ENCODE data around the gene GPR21. TPM values are rescaled to one million over a fixed set of nuclear protein-coding genes. Genes with fewer than 3 reads are reported as not detected.
A peak's percentile ranks its signal among the peaks of the same experiment; 100 is the strongest.

GPR21 gene
- polyA plus RNA-seq, 1 of the 3 experiments (the other 2 are of a cell fraction): not detected

DNA sequence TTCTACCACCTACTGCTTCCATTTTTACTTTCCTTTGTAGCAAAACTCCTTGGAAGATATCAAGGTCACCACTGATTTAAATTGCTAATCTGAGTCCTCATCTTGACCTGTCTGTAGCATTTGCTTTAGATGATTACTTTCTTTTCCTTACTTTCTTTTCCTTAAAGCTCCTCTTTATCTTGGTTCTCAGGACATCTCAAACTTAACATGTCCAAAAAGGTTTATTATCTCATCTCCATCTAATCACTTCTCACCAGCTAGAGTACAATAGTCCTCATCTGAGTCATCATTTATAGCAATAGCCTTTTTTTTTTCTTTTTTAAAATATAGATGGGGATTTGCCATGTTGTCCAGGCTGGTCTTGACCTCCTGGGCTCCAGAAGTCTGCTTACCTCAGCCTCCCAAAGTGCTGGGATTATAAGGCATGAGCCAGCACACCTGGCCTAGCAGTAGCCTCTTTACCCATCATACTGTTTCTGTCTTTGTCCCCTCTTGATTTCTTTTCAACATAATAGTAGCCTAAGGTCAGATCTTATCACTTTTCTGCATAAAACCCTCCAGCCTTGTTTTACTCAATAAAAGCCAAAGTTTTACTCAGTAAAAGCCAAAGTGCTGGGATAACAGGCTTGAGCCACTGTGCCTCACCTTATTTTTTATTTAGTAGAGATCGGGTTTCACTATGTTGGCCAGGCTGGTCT is 32.9 kb upstream of the GPR21 start (continued):
- TF ChIP-seq, protein P1, sequence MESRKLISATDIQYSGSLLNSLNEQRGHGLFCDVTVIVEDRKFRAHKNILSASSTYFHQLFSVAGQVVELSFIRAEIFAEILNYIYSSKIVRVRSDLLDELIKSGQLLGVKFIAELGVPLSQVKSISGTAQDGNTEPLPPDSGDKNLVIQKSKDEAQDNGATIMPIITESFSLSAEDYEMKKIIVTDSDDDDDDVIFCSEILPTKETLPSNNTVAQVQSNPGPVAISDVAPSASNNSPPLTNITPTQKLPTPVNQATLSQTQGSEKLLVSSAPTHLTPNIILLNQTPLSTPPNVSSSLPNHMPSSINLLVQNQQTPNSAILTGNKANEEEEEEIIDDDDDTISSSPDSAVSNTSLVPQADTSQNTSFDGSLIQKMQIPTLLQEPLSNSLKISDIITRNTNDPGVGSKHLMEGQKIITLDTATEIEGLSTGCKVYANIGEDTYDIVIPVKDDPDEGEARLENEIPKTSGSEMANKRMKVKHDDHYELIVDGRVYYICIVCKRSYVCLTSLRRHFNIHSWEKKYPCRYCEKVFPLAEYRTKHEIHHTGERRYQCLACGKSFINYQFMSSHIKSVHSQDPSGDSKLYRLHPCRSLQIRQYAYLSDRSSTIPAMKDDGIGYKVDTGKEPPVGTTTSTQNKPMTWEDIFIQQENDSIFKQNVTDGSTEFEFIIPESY (IDR thresholded peaks at IDR 0.05; ENCODE audit: borderline replicate concordance, low read depth): no peak
- TF ChIP-seq, protein P2, sequence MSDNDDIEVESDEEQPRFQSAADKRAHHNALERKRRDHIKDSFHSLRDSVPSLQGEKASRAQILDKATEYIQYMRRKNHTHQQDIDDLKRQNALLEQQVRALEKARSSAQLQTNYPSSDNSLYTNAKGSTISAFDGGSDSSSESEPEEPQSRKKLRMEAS (IDR thresholded peaks at IDR 0.05; ENCODE audit: low read depth): no peak
- TF ChIP-seq POLR2AphosphoS5 (IDR thresholded peaks at IDR 0.05; ENCODE audit: low read depth, low read length) (no peak), FOSL2 (IDR thresholded peaks at IDR 0.05; ENCODE audit: borderline replicate concordance, low read depth) (no peak), RXRA (IDR thresholded peaks at IDR 0.05; ENCODE audit: borderline replicate concordance, low read depth) (no peak), EP300 (IDR thresholded peaks at IDR 0.05; ENCODE audit: borderline replicate concordance in 1 of 2, low read depth in 1 of 2, low read length in 1 of 2) (0 out of 4 replicates have a peak, but pooled peaks of 1 of the 2 experiments have one; percentile 20), GABPA (IDR thresholded peaks at IDR 0.05; ENCODE audit: low read depth) (no peak), MXI1 (IDR thresholded peaks at IDR 0.05; ENCODE audit: low read depth, low read length) (no peak)
- TF ChIP-seq, protein P3, sequence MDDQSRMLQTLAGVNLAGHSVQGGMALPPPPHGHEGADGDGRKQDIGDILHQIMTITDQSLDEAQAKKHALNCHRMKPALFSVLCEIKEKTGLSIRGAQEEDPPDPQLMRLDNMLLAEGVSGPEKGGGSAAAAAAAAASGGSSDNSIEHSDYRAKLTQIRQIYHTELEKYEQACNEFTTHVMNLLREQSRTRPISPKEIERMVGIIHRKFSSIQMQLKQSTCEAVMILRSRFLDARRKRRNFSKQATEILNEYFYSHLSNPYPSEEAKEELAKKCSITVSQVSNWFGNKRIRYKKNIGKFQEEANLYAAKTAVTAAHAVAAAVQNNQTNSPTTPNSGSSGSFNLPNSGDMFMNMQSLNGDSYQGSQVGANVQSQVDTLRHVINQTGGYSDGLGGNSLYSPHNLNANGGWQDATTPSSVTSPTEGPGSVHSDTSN (IDR thresholded peaks at IDR 0.05): 0 out of 2 replicates have a peak, but pooled peaks have one; percentile 19

DNA sequence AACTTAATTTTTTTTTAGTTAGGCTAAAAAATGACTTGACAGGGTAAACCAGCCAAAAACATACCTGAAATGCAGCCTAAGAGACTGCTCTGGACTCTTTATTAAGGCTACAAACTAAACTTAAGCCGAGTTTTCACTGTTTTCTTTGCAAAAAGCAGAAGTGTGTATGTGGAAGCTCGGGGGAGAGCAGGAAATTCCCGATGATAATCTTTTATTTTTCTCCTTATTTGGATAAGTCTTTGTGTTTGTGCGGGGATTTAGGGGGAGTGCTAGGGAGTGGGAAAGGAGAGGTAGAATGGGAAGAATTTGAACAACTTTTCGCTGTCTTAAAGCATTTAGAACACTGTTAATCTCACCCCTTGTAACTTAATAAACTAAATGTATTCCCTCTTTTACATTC is 30.7 kb upstream of the GPR21 start:
- TF ChIP-seq, protein P4, sequence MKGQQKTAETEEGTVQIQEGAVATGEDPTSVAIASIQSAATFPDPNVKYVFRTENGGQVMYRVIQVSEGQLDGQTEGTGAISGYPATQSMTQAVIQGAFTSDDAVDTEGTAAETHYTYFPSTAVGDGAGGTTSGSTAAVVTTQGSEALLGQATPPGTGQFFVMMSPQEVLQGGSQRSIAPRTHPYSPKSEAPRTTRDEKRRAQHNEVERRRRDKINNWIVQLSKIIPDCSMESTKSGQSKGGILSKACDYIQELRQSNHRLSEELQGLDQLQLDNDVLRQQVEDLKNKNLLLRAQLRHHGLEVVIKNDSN (IDR thresholded peaks at IDR 0.05; ENCODE audit: borderline replicate concordance, low read depth): no peak
- TF ChIP-seq RFX5 (IDR thresholded peaks at IDR 0.05; ENCODE audit: low read length): no peak
- TF ChIP-seq, protein P2 (IDR thresholded peaks at IDR 0.05; ENCODE audit: low read depth): no peak
- TF ChIP-seq EZH2phosphoT487 (IDR thresholded peaks at IDR 0.05; ENCODE audit: borderline replicate concordance, low read depth): no peak
- TF ChIP-seq MXI1 (IDR thresholded peaks at IDR 0.05; ENCODE audit: low read depth, low read length): no peak
- TF ChIP-seq RXRA (IDR thresholded peaks at IDR 0.05; ENCODE audit: borderline replicate concordance, low read depth): no peak
- no peak for TF ChIP-seq TAF1 (IDR thresholded peaks at IDR 0.05; ENCODE audit: borderline replicate concordance, low read depth, low read length)
- TF ChIP-seq NRF1 (IDR thresholded peaks at IDR 0.05; ENCODE audit: low read depth, low read length): no peak
- Histone ChIP-seq H3K9ac (peak overlapping the region; percentile 25; the same call in 1 of the 2 replicates), H3K27ac (ENCODE audit: low read depth in 2 of 2, low read length in 1 of 2) (peak overlapping the region; percentile 68 to 87), H3K4me1 (ENCODE audit: control insufficient read depth in 1 of 2, insufficient read depth in 2 of 2, low read depth in 1 of 2, low read length in 1 of 2) (peaks cover 0 to 24% of the 10 kb centered on the region in 2 experiments; a peak in 3 of 4 replicates), H3K9me2 (no peaks in the 10 kb centered on the region), H4K20me1 (ENCODE audit: insufficient read depth) (no peaks in the 10 kb centered on the region), H3K4me3 (ENCODE audit: low read depth in 2 of 2, low read length in 1 of 2) (peak overlapping the region in 1 of 2 experiments; percentile 46; a peak in 2 of 4 replicates), H3K79me2 (ENCODE audit: insufficient read depth) (no peaks in the 10 kb centered on the region), H3K9me3 (no peaks in the 10 kb centered on the region), H3K36me3 (replicated peaks in 1 of 2; ENCODE audit: control insufficient read depth in 1 of 2, insufficient read depth in 2 of 2, low read length in 1 of 2) (peaks cover 26 to 41% of the 10 kb centered on the region in 2 experiments), H3K4me2 (peak overlapping the region; percentile 56), H3F3A (replicated peaks; ENCODE audit: insufficient read depth) (peaks cover 41% of the 10 kb centered on the region), H3K27me3 (ENCODE audit: insufficient read depth) (no peaks in the 10 kb centered on the region), H2AFZ (ENCODE audit: low read depth) (peak overlapping the region; percentile 6; the same call in 1 of the 2 replicates)
- ChIA-PET CTCF (interaction anchor here (1.4 kb wide), 1 partner anchor 13 kb away, joined by 3 read pairs; no protein-coding TSS in a partner anchor), POLR2A (no interaction called here)
- DNase-seq: no peak
- 32% methylated on average over 5 of the region's 5 CpGs for WGBS (ENCODE audit: low lambda C conversion rate)
